ENCODE measurements around the gene IL31RA. TPM values are rescaled to one million over a fixed set of nuclear protein-coding genes. Genes with fewer than 3 reads are reported as not detected.
"Not testable (repeated sequence)": the region's sequence is repeated elsewhere in the genome, so short reads cannot be mapped to it uniquely, and the experiment has no call there.

The IL31RA gene
- not detected for polyA plus RNA-seq (2013, experiment 1 of 2)
- polyA plus RNA-seq (2013, experiment 2 of 2), result not detected

DNA sequence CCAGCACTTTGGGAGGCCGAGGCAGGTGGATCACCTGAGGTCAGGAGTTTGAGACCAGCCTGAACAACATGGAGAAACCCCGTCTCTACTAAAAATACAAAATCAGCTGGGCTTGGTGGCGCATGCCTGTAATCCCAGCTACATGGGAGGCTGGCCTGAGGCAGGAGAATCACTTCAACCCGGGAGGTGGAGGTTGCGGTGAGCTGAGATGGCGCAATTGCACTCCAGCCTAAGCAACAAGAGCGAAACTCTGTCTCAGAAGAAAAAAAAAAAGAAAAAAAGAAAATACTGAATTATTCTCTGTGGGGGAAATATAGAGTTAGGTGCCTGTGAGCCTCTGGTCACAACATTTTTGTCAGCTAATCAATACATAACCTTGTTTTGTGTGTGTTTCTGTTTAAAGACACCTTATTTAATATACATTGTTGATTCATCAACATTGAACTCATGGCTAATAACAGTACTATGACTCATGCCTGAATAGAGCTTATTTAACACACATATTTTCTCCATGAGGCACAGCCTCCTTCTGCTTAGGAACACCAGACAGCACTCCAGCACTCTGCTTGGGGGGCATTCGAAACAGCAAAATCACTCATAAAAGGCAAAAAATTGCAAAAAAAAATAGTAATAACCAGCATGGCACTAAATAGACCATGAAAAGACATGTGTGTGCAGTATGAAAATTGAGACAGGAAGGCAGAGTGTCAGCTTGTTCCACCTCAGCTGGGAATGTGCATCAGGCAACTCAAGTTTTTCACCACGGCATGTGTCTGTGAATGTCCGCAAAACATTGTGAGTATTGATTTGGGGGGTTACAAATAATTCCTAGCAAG, at the start of gene IL31RA:
IL31RA (plus strand) TSS at position 519 of the 836 bp plus-strand sequence; CDS start at position 733, 214 bp downstream.
- H3K4me1 ChIP-seq (ENCODE audit: insufficient read depth, low read length), result no peaks in the 10 kb centered on the region
- no peak within 1 kb of the TSS for H3K9ac ChIP-seq (ENCODE audit: low read depth, low read length)
- H3K4me3 ChIP-seq (ENCODE audit: low read length), result no peak within 1 kb of the TSS
- H3K9me3 ChIP-seq (ENCODE audit: insufficient read depth, low read depth, low read length), result no peaks in the 10 kb centered on the region
- 96% methylated on average over 10 of the region's 10 CpGs for WGBS
- no peak within 1 kb of the TSS for H3K27ac ChIP-seq (ENCODE audit: low read depth, low read length)
- H3K36me3 ChIP-seq (ENCODE audit: insufficient read depth, low read length), result no peaks in the 10 kb centered on the region
- H3K27me3 ChIP-seq (ENCODE audit: insufficient read depth, low read length), result no peaks in the 10 kb centered on the region

DNA sequence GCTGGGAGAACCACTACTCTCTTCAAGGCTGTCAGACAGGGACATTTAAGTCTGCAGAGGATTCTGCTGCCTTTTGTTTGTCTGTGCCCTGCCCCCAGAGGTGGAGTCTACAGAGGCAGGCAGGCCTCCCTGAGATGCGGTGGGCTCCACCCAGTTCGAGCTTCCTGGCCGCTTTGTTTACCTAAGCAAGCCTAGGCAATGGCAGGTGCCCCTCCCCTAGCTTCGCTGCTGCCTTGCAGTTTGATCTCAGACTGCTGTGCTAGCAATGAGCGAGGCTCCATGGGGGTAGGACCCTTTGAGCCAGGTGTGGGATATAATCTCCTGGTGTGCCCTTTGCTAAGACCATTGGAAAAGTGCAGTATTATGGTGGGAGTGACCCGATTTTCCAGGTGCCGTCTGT, 42.3 kb upstream of the IL31RA start:
- H3K9me3 ChIP-seq (ENCODE audit: insufficient read depth, low read depth, low read length); H3K4me1 ChIP-seq (ENCODE audit: insufficient read depth, low read length); H3K36me3 ChIP-seq (ENCODE audit: insufficient read depth, low read length); H3K27me3 ChIP-seq (ENCODE audit: insufficient read depth, low read length); H3K27ac ChIP-seq (ENCODE audit: low read depth, low read length); H3K4me3 ChIP-seq (ENCODE audit: low read length); H3K9ac ChIP-seq (ENCODE audit: low read depth, low read length): not testable (repeated sequence)
- WGBS, result 91% methylated on average over 7 of the region's 7 CpGs

DNA sequence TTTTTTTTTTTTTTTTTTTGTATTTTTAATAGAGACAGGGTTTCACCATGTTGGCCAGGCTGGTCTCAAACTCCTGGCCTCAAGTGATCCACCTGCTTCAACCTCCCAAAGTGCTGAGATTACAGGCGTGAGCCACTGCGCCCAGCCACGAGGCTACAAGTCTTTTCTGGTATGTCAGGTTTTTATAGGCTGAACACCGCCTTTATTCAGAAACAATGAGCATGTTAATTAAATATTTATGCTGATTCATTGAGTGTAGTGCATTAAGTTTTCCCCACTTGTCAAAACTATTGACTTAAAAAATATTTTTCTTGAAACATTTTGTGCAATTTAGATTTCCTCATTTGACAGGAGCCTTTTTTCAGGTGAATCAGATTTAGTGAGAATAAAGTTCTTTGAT, 35.2 kb upstream of the IL31RA start:
- not testable (repeated sequence) for H3K36me3 ChIP-seq (ENCODE audit: insufficient read depth, low read length); H3K9ac ChIP-seq (ENCODE audit: low read depth, low read length); H3K9me3 ChIP-seq (ENCODE audit: insufficient read depth, low read depth, low read length); H3K27me3 ChIP-seq (ENCODE audit: insufficient read depth, low read length); H3K4me1 ChIP-seq (ENCODE audit: insufficient read depth, low read length); H3K4me3 ChIP-seq (ENCODE audit: low read length); H3K27ac ChIP-seq (ENCODE audit: low read depth, low read length)
- 90% methylated on average over 4 of the region's 4 CpGs for WGBS

DNA sequence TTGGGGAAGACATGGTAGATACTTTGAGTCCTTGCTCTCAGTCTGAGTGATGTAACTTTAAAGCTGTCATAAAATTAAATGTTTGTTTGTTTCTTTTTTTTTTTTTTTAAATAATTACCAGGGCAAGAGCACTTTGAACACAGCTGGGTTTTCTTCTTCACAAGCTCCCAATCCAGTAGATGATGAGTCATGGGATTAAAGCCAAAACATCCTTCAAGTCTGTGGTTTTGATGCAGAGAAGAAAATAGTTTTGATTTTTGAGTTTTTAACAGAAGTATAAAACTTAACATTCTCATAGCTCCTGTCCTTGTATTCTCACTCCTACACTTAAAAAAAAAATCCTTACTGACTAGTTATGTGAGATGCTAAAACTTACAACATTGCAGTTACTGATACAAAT, 34.8 kb upstream of the IL31RA start:
- H3K36me3 ChIP-seq (ENCODE audit: insufficient read depth, low read length), result no peaks in the 10 kb centered on the region
- peaks cover 13% of the 10 kb centered on the region for H3K27me3 ChIP-seq (ENCODE audit: insufficient read depth, low read length)
- H3K9ac ChIP-seq (ENCODE audit: low read depth, low read length), result no peak overlapping the region
- H3K27ac ChIP-seq (ENCODE audit: low read depth, low read length), result no peak overlapping the region
- H3K4me3 ChIP-seq (ENCODE audit: low read length), result no peak overlapping the region
- H3K4me1 ChIP-seq (ENCODE audit: insufficient read depth, low read length), result no peaks in the 10 kb centered on the region
- H3K9me3 ChIP-seq (ENCODE audit: insufficient read depth, low read depth, low read length), result no peaks in the 10 kb centered on the region

DNA sequence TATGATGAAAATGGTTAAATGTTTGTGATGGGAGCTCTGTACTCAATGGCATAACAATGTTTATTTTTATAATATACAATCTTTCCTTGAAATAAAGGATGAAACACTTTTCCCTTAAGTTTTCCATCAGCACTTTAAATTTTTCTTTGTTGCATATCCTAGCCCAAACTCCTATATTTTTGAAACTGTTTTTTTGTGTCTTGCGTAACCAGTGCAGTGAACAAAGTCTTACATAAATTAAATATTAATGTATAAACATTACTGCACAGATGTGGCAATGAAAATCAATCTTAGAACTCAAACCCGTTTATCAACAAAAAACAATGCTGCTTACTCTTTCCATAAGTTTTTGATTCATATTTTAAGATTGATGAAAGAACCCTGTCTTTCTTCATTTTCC, 34.1 kb upstream of the IL31RA start:
- H3K27me3 ChIP-seq (ENCODE audit: insufficient read depth, low read length), result peaks cover 20% of the 10 kb centered on the region
- no peaks in the 10 kb centered on the region for H3K9me3 ChIP-seq (ENCODE audit: insufficient read depth, low read depth, low read length)
- no peak overlapping the region for H3K4me3 ChIP-seq (ENCODE audit: low read length)
- WGBS, result no CpG with 5 or more reads among the region's 2 CpGs
- no peak overlapping the region for H3K27ac ChIP-seq (ENCODE audit: low read depth, low read length)
- H3K4me1 ChIP-seq (ENCODE audit: insufficient read depth, low read length), result no peaks in the 10 kb centered on the region
- no peak overlapping the region for H3K9ac ChIP-seq (ENCODE audit: low read depth, low read length)
- no peaks in the 10 kb centered on the region for H3K36me3 ChIP-seq (ENCODE audit: insufficient read depth, low read length)

DNA sequence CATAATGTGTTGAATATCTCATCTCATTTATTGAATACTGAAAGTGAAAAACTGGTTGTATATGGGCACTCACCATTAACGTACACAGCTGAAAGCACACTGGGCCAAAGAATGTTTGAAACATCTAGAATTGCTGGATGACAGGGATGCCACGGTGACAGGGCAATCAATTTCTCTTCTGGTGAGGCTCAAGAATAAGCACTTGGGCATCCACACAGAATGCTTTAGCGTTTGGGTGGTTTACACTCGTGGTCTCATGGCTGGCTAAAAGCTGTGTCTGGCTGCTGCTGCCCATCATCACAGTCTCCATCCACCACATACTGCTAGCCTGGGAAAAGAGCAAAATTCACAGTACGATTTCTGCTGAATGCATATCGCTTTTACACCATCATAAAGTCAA, 30.7 kb upstream of the IL31RA start:
- H3K27ac ChIP-seq (ENCODE audit: low read depth, low read length), result no peak overlapping the region
- H3K36me3 ChIP-seq (ENCODE audit: insufficient read depth, low read length), result no peaks in the 10 kb centered on the region
- no peak overlapping the region for H3K9ac ChIP-seq (ENCODE audit: low read depth, low read length)
- no peaks in the 10 kb centered on the region for H3K9me3 ChIP-seq (ENCODE audit: insufficient read depth, low read depth, low read length)
- H3K4me1 ChIP-seq (ENCODE audit: insufficient read depth, low read length), result no peaks in the 10 kb centered on the region
- peaks cover 32% of the 10 kb centered on the region for H3K27me3 ChIP-seq (ENCODE audit: insufficient read depth, low read length)
- 89% methylated on average over 6 of the region's 6 CpGs for WGBS
- no peak overlapping the region for H3K4me3 ChIP-seq (ENCODE audit: low read length)

DNA sequence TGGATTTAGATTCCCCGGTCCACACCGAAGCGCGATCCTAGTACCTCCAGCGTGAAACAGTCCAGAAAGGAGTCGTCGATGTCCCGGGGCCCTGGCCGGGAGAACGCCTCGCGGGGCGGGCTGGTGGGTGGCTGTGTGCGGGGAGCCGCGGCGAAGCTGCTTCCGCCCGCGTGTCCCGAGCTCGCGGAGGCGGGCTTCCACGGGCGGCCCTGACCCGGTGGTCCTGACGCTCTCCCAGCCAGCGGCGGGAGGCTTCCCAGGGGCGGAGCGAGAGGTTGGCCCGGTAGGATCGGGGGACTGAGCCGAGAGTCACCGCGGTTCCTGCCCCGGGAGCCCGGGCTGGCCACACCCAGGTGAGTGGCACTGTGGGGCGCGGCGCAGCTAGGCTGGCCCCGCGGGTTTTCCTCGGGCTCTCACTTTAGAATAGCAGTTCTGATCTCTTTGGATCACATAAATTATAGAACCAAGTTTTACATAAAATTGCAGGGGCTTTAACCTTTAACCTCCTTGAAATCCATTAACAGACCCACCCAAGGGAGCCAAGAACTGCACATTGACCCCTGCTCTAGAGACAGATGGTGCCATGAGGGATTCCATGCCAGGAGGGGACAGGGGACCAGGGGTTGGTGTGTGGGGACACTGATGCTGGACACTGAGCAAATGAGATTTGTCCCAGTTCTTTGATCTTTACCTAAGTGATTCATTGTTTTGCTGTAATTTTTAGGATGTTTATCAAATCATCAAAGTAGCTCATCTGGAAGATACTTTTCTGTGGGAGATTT, 29.2 kb upstream of the IL31RA start:
- Histone ChIP-seq H3K36me3 (ENCODE audit: insufficient read depth, low read length) (no peaks in the 10 kb centered on the region), H3K4me3 (ENCODE audit: low read length) (peak overlapping the region; percentile 62), H3K4me1 (ENCODE audit: insufficient read depth, low read length) (no peaks in the 10 kb centered on the region), H3K9ac (ENCODE audit: low read depth, low read length) (peak overlapping the region; percentile 72), H3K27me3 (ENCODE audit: insufficient read depth, low read length) (peaks cover 32% of the 10 kb centered on the region), H3K9me3 (ENCODE audit: insufficient read depth, low read depth, low read length) (no peaks in the 10 kb centered on the region), H3K27ac (ENCODE audit: low read depth, low read length) (no peak overlapping the region)
- WGBS, result 27% methylated on average over 45 of the region's 45 CpGs

DNA sequence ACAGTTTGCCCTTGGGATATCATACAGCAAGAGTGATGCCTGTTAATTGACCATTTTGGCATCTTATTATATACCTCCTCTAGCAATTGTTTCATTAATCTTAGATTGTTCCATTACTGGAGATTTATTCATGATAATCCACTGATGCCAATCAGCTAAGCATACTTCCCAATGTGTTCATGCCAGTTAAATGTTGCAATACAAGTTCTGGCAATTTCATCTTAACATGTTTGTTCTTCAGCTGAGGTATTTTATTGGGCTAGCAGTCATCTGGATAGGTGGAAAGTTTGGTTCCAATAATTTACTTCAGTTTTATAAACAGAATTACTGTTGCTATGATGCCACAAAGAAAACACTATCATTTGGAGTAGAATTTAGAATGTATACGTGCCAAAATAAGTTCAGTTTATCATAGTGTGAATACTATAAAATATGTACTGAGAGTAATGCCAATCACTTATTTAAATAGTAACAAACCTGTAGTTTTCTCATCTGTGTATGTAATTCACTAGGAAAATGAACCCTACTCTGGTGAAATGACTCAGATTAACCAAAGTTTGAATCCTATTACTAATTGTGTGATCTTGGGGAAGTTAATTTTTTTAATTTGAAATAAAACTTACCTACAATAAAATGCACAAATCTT, 27.9 kb upstream of the IL31RA start:
- WGBS, result no CpG with 5 or more reads among the region's 1 CpG

DNA sequence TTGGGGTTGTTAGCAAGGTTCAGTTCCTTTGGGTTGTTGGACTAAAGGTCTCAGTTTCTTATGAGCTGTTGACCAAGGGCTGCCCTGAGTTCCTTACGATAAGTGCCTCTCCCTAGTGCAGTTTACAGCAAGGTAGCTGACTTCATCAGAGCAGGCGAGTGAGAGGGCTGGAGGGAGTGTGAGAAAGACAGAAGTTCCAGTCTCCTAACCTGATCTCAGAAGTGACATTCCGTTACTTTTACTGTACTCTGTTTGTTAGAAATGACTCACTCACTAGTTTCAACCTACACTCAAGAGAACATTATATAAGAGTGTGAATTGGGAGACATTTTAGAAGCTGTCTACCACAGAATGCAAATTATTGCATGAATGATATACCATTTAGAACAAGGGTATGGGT, 21.2 kb upstream of the IL31RA start:
- no peak overlapping the region for H3K9ac ChIP-seq (ENCODE audit: low read depth, low read length)
- WGBS, result 81% methylated on average over 2 of the region's 3 CpGs
- H3K36me3 ChIP-seq (ENCODE audit: insufficient read depth, low read length), result no peaks in the 10 kb centered on the region
- no peak overlapping the region for H3K27ac ChIP-seq (ENCODE audit: low read depth, low read length)
- no peaks in the 10 kb centered on the region for H3K4me1 ChIP-seq (ENCODE audit: insufficient read depth, low read length)
- no peak overlapping the region for H3K4me3 ChIP-seq (ENCODE audit: low read length)
- no peaks in the 10 kb centered on the region for H3K27me3 ChIP-seq (ENCODE audit: insufficient read depth, low read length)
- H3K9me3 ChIP-seq (ENCODE audit: insufficient read depth, low read depth, low read length), result no peaks in the 10 kb centered on the region

More for the DNA sequence above, 27.9 kb upstream of the IL31RA start:
- Histone ChIP-seq H3K4me3 (ENCODE audit: low read length) (no peak overlapping the region), H3K9ac (ENCODE audit: low read depth, low read length) (no peak overlapping the region), H3K36me3 (ENCODE audit: insufficient read depth, low read length) (no peaks in the 10 kb centered on the region), H3K27ac (ENCODE audit: low read depth, low read length) (no peak overlapping the region), H3K4me1 (ENCODE audit: insufficient read depth, low read length) (no peaks in the 10 kb centered on the region), H3K9me3 (ENCODE audit: insufficient read depth, low read depth, low read length) (no peaks in the 10 kb centered on the region), H3K27me3 (ENCODE audit: insufficient read depth, low read length) (peaks cover 32% of the 10 kb centered on the region)

DNA sequence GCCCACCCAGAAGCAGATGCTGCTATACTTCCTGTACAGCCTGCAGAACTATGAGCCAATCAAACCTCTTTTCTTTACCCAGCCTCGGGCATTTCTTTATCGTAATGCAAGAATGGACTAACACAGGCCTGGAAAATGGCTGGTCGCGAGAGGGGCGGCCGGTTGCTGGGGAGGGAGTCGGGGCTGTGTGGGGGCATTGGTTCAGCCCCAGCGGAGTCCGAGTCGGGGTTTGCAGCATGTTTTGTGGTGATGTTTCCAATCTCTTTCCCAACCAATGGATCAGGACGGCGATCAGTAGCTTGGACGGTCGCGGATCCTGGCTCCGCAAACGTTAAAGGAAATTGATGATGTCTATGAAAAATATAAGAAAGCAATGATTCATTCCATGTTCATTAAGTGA, 18.7 kb upstream of the IL31RA start:
- no peaks in the 10 kb centered on the region for H3K4me1 ChIP-seq (ENCODE audit: insufficient read depth, low read length)
- H3K9ac ChIP-seq (ENCODE audit: low read depth, low read length), result no peak overlapping the region
- 96% methylated on average over 17 of the region's 17 CpGs for WGBS

DNA sequence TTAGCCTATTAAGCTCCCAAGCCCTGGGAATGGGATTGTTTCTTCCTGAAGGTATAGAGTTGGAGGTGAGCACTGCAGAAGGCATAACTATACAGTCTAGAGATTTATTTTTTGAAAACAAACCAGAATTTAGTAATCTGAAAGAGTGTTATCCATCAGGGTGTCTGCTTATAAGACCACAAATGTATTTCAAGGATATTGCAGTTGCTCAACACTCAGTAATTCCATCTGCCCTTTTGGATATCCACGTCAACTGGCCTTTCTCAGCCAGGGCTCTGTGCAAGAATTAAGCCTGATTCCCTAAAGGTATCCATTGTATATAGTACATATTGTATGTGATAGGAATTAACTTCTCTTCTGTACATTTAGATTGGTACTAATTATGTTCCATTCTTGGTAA, 15.0 kb upstream of the IL31RA start:
- no peak overlapping the region for H3K9ac ChIP-seq (ENCODE audit: low read depth, low read length)
- 95% methylated on average over 1 of the region's 1 CpG for WGBS
- H3K36me3 ChIP-seq (ENCODE audit: insufficient read depth, low read length), result no peaks in the 10 kb centered on the region
- no peaks in the 10 kb centered on the region for H3K9me3 ChIP-seq (ENCODE audit: insufficient read depth, low read depth, low read length)
- no peak overlapping the region for H3K4me3 ChIP-seq (ENCODE audit: low read length)
- H3K27ac ChIP-seq (ENCODE audit: low read depth, low read length), result no peak overlapping the region
- H3K4me1 ChIP-seq (ENCODE audit: insufficient read depth, low read length), result no peaks in the 10 kb centered on the region
- no peaks in the 10 kb centered on the region for H3K27me3 ChIP-seq (ENCODE audit: insufficient read depth, low read length)

More for the DNA sequence above, 18.7 kb upstream of the IL31RA start:
- Histone ChIP-seq H3K27me3 (ENCODE audit: insufficient read depth, low read length) (no peaks in the 10 kb centered on the region), H3K4me3 (ENCODE audit: low read length) (no peak overlapping the region), H3K9me3 (ENCODE audit: insufficient read depth, low read depth, low read length) (no peaks in the 10 kb centered on the region), H3K36me3 (ENCODE audit: insufficient read depth, low read length) (no peaks in the 10 kb centered on the region), H3K27ac (ENCODE audit: low read depth, low read length) (no peak overlapping the region)

All from HUES64 (cell line).